K562 (cell line): Measurements from ENCODE around the gene SRRT. TPM values are rescaled to one million over a fixed set of nuclear protein-coding genes. Genes with fewer than 3 reads are reported as not detected.

Experiments
- ATF7 ChIP-seq: fragments of 450-650 bp; IDR thresholded peaks from 2 replicates; pipeline ENCODE4 v1.7.1; 2014; ENCODE audit warnings: mild to moderate bottlenecking, moderate library complexity
- BRCA1 ChIP-seq, 2 experiments: fragments of 450-650 bp in 1 of 2; sonication (generic) in 1 of 2; formaldehyde crosslinking in 1 of 2; IDR thresholded peaks; 2 replicates each; pipeline versions ENCODE4 v1.5.0 to v1.6.1; 2017 to 2020; ENCODE audit warnings: mild to moderate bottlenecking in 1 of 2, missing genetic modification reagents in 1 of 2
- DIDO1 ChIP-seq: fragments of 450-650 bp; IDR thresholded peaks from 2 replicates; pipeline ENCODE4 v1.6.1; 2016; ENCODE audit warnings: low read depth, missing biosample characterization, missing genetic modification characterization
- ELF2 ChIP-seq: fragments of 250-450 bp; sonication (Bioruptor Pico); IDR thresholded peaks from 2 replicates; pipeline ENCODE4 v1.5.0; 2021; ENCODE audit warnings: mild to moderate bottlenecking
- FOXK2 ChIP-seq, 2 experiments: fragments of 450-650 bp; IDR thresholded peaks in 1 of 2; conservative IDR thresholded peaks in 1 of 2; 2 replicates each; pipeline ENCODE4 v1.6.1; 2016; ENCODE audit warnings: low read depth in 2 of 2, mild to moderate bottlenecking in 1 of 2
- GTF2A2 ChIP-seq: IDR thresholded peaks from 2 replicates; pipeline ENCODE4 v1.6.1; 2016; ENCODE audit warnings: mild to moderate bottlenecking, missing genetic modification characterization, missing compliant biosample characterization
- HDAC1 ChIP-seq, 2 experiments: fragments of 450-650 bp; IDR thresholded peaks; 2 replicates each; pipeline ENCODE4 v1.6.1; 2016 to 2017; ENCODE audit warnings: inconsistent platforms in 1 of 2, mild to moderate bottlenecking in 1 of 2, moderate library complexity in 1 of 2
- HDGF ChIP-seq: fragments of 450-650 bp; IDR thresholded peaks from 2 replicates; pipeline ENCODE4 v1.6.1; 2016
- HMGN3 ChIP-seq: IDR thresholded peaks from 2 replicates; pipeline ENCODE4 v1.6.1; 2011; ENCODE audit warnings: borderline replicate concordance, low read depth, mild to moderate bottlenecking, mixed read lengths, low read length; ENCODE audit not compliant: insufficient read length; ENCODE audit errors: extremely low read depth
- NR0B1 ChIP-seq: fragments of 450-650 bp; IDR thresholded peaks from one replicate; pipeline ENCODE4 v1.6.1; 2018; ENCODE audit warnings: mild to moderate bottlenecking, moderate library complexity; ENCODE audit not compliant: partially characterized antibody
- NR2C2 ChIP-seq, 2 experiments: fragments of 200-800 bp in 1 of 2; sonication (Bioruptor generic) in 1 of 2; sonication (generic) in 1 of 2; formaldehyde crosslinking in 1 of 2; IDR thresholded peaks; 2 replicates each; pipeline versions ENCODE4 v1.6.1 to v1.8.0; 2016 to 2022; ENCODE audit warnings: mild to moderate bottlenecking in 1 of 2, missing compliant biosample characterization in 1 of 2, missing genetic modification characterization in 1 of 2, missing genetic modification reagents in 1 of 2
- PML ChIP-seq: IDR thresholded peaks from 2 replicates; pipeline ENCODE4 v1.6.1; 2012; ENCODE audit warnings: low read length, inconsistent platforms
- PREB ChIP-seq: sonication (generic); formaldehyde crosslinking; IDR thresholded peaks from 2 replicates; pipeline ENCODE4 v1.8.1; 2023; ENCODE audit warnings: mild to moderate bottlenecking, missing genetic modification reagents
- RB1 ChIP-seq: fragments of 450-650 bp; IDR thresholded peaks from 2 replicates; pipeline ENCODE4 v1.6.1; 2017; ENCODE audit warnings: low read depth, mild to moderate bottlenecking
- RFX5 ChIP-seq: IDR thresholded peaks from 2 replicates; pipeline ENCODE4 v1.6.1; 2011; ENCODE audit warnings: low read depth, mild to moderate bottlenecking, improper control_type of control experiment, low read length
- SMARCA5 ChIP-seq: fragments of 450-650 bp; IDR thresholded peaks from 2 replicates; pipeline ENCODE4 v1.6.1; 2016
- ZC3H4 ChIP-seq: sonication (generic); formaldehyde crosslinking; IDR thresholded peaks from 2 replicates; pipeline ENCODE4 v1.9.0; 2021; ENCODE audit warnings: missing genetic modification reagents, borderline replicate concordance
- ZNF140 ChIP-seq: fragments of 250-450 bp; sonication (Bioruptor Pico); IDR thresholded peaks from 2 replicates; pipeline ENCODE4 v1.8.0; 2021; ENCODE audit warnings: moderate library complexity, mild to moderate bottlenecking, inconsistent platforms
- ZNF197 ChIP-seq: fragments of 200-800 bp; sonication (Bioruptor generic); IDR thresholded peaks from 2 replicates; pipeline ENCODE4 v1.6.1; 2016; ENCODE audit warnings: low read depth, missing genetic modification characterization, missing compliant biosample characterization
- ZNF41 ChIP-seq: fragments of 250-450 bp; sonication (Bioruptor Pico); conservative IDR thresholded peaks from 2 replicates; pipeline ENCODE4 v1.4.0; 2020; ENCODE audit warnings: mild to moderate bottlenecking
- ZNF668 ChIP-seq: fragments of 250-450 bp; sonication (Bioruptor Pico); IDR thresholded peaks from 2 replicates; pipeline ENCODE4 v1.8.0; 2022; ENCODE audit warnings: mild to moderate bottlenecking, inconsistent platforms
- ZNF695 ChIP-seq: fragments of 450-650 bp; formaldehyde crosslinking; IDR thresholded peaks from 2 replicates; pipeline ENCODE4 v1.4.0; 2020; ENCODE audit warnings: mild to moderate bottlenecking, moderate library complexity
- polyA plus RNA-seq, 8 experiments: library from polyadenylated mRNA; depleted of rRNA in 4 of 8; stranded (reverse) in 5 of 8; unstranded in 3 of 8; fragments of >200 nt; fragmentation: Nextera tagmentation in 2 of 8; fragmentation: Illumina TruSeq in 1 of 8; extraction: Ambion mirVana in 2 of 8; extraction: Trizol in 1 of 8; gene quantifications; 2 replicates each; pipeline versions ENCODE4 v1.2.1 to v1.2.3, GENCODE V29; 2011 to 2014; ENCODE audit warnings: inconsistent platforms in 1 of 8, missing spikeins in 1 of 8
- total RNA-seq, 7 experiments: library from RNA; depleted of rRNA in 6 of 7; stranded (reverse); fragments of >200 nt in 6 of 7; fragmentation: Illumina TruSeq in 2 of 7; extraction: Trizol in 2 of 7; gene quantifications; 2 replicates each; pipeline versions ENCODE4 v1.2.1 to v1.2.3, GENCODE V29; 2011 to 2021; ENCODE audit warnings: low replicate concordance in 1 of 7
- TF ChIP-seq, protein P1 (sequence below): IDR thresholded peaks from 2 replicates; pipeline ENCODE4 v1.6.1; 2011; ENCODE audit not compliant: insufficient read length; ENCODE audit errors: extremely low read depth
- TF ChIP-seq, protein P2 (sequence below): fragments of 450-650 bp; conservative IDR thresholded peaks from 2 replicates; pipeline ENCODE4 v1.6.1; 2016; ENCODE audit warnings: missing genetic modification characterization, low read depth, mild to moderate bottlenecking, control low read depth, missing compliant biosample characterization

Gene SRRT
- total and polyA plus RNA-seq, 9 of the 15 experiments (the other 6 are each of a cell fraction or from before 2014, with no cell fraction given): 10.3 to 263 (median 84.4) TPM

GRCh38 chr7:100867040-100867775, 7.7 kb upstream of the SRRT start, which contains the start of gene TRIP6 (continued):
- TF ChIP-seq PREB (CRISPR knock-in tag): no peak
- TF ChIP-seq BRCA1 (IDR thresholded peaks at IDR 0.05): no peak
- no peak for TF ChIP-seq BRCA1 (CRISPR knock-in tag; IDR thresholded peaks at IDR 0.05)
- no peak for TF ChIP-seq NR0B1
- TF ChIP-seq ZNF668 (CRISPR knock-in tag): peak; percentile 50; the same call in 1 of the 2 replicates
- TF ChIP-seq ZC3H4 (CRISPR knock-in tag): no peak
- no peak for TF ChIP-seq ZNF695
- no peak for TF ChIP-seq ZNF140 (CRISPR knock-in tag)
- TF ChIP-seq ZNF41 (CRISPR knock-in tag): no peak
- peak; percentile 100 for TF ChIP-seq ATF7
- peak in 1 of 2 experiments; percentile 90; a peak in 1 of 4 replicates for TF ChIP-seq HDAC1 (IDR thresholded peaks at IDR 0.05)
- TF ChIP-seq FOXK2 (conservative IDR thresholded peaks at IDR 0.05 in 1 of 2, IDR thresholded peaks at IDR 0.05 in 1 of 2; ENCODE audit: low read depth in 2 of 2): peak; percentile 56 to 58; a peak in 2 of 4 replicates
- TF ChIP-seq HMGN3: peak; percentile 72
- TF ChIP-seq RFX5: peak; percentile 57
- peak; percentile 40 for TF ChIP-seq RB1
- TF ChIP-seq SMARCA5: no peak
- TF ChIP-seq, protein P1, sequence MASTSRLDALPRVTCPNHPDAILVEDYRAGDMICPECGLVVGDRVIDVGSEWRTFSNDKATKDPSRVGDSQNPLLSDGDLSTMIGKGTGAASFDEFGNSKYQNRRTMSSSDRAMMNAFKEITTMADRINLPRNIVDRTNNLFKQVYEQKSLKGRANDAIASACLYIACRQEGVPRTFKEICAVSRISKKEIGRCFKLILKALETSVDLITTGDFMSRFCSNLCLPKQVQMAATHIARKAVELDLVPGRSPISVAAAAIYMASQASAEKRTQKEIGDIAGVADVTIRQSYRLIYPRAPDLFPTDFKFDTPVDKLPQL: no peak
- no peak for TF ChIP-seq HDGF
- 0 out of 2 replicates have a peak, but pooled peaks have one; percentile 42 for TF ChIP-seq DIDO1 (tag)
- TF ChIP-seq PML: no peak; the same call in 1 of the 2 replicates
- TF ChIP-seq, protein P2, sequence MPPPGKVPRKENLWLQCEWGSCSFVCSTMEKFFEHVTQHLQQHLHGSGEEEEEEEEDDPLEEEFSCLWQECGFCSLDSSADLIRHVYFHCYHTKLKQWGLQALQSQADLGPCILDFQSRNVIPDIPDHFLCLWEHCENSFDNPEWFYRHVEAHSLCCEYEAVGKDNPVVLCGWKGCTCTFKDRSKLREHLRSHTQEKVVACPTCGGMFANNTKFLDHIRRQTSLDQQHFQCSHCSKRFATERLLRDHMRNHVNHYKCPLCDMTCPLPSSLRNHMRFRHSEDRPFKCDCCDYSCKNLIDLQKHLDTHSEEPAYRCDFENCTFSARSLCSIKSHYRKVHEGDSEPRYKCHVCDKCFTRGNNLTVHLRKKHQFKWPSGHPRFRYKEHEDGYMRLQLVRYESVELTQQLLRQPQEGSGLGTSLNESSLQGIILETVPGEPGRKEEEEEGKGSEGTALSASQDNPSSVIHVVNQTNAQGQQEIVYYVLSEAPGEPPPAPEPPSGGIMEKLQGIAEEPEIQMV (tag): no peak
- no peak for TF ChIP-seq GTF2A2 (tag)
- TF ChIP-seq ZNF197 (CRISPR knock-in tag): no peak
- TF ChIP-seq NR2C2 (CRISPR knock-in tag; IDR thresholded peaks at IDR 0.05): no peak
- TF ChIP-seq NR2C2 (tag; IDR thresholded peaks at IDR 0.05): peak; percentile 37; the same call in 1 of the 2 replicates
- no peak for TF ChIP-seq ELF2 (CRISPR knock-in tag)
